Measurements from ENCODE around the gene CREB5. TPM values are rescaled to one million over a fixed set of nuclear protein-coding genes. Genes with fewer than 3 reads are reported as not detected.

Gene CREB5
- total RNA-seq, 4 donors from 2014 or later, result 6.6 to 18.6 (median 12.6) TPM

- WGBS, result 69% methylated on average over 8 of the region's 8 CpGs
- no peaks in the 10 kb centered on the region for H3K36me3 ChIP-seq
These were observed 46.4 kb downstream of the CREB5 start for GRCh38 chr7:28458732-28459131.

GRCh38 chr7:28459306-28459705, 47.0 kb downstream of the CREB5 start:
- peaks cover 0 to 3% (median 0%) of the 10 kb centered on the region in 4 donors for H3K4me1 ChIP-seq
- no peaks in the 10 kb centered on the region for H3K36me3 ChIP-seq
- TF ChIP-seq POLR2A (IDR thresholded peaks at IDR 0.05; ENCODE audit: low read depth) (no peak), POLR2AphosphoS5 (IDR thresholded peaks at IDR 0.05) (no peak), EP300 (IDR thresholded peaks at IDR 0.05) (no peak), CTCF (IDR thresholded peaks at IDR 0.05) (no peak)
- peak; percentile 57 for DNase-seq (ENCODE audit: extremely low spot score)
- no peaks in the 10 kb centered on the region for H3K27me3 ChIP-seq
- no peak overlapping the region for H3K4me3 ChIP-seq
- WGBS, result 96% methylated on average over 4 of the region's 4 CpGs
- intact Hi-C loops (cut with DNase I), result no loop called here
- no peak overlapping the region for H3K27ac ChIP-seq (replicated peaks in 1 of 4)
- no peaks in the 10 kb centered on the region for H3K9me3 ChIP-seq

More at GRCh38 chr7:28458732-28459131, 46.4 kb downstream of the CREB5 start:
- DNase-seq (ENCODE audit: extremely low spot score), result peak; percentile 82
- Histone ChIP-seq H3K9me3 (no peaks in the 10 kb centered on the region), H3K27ac (replicated peaks in 1 of 4) (no peak overlapping the region), H3K27me3 (no peaks in the 10 kb centered on the region), H3K4me1 (peaks cover 0 to 3% (median 0%) of the 10 kb centered on the region in 4 donors), H3K4me3 (no peak overlapping the region)
- intact Hi-C loops (cut with DNase I), result no loop called here
- no peak for TF ChIP-seq CTCF (IDR thresholded peaks at IDR 0.05)
- TF ChIP-seq POLR2AphosphoS5 (IDR thresholded peaks at IDR 0.05), result no peak
- no peak for TF ChIP-seq POLR2A (IDR thresholded peaks at IDR 0.05; ENCODE audit: low read depth)
- no peak for TF ChIP-seq EP300 (IDR thresholded peaks at IDR 0.05)

- no peaks in the 10 kb centered on the region for H3K4me1 ChIP-seq
- H3K27me3 ChIP-seq, result no peaks in the 10 kb centered on the region
- H3K27ac ChIP-seq (replicated peaks in 1 of 4), result no peak overlapping the region
- no peak overlapping the region for H3K4me3 ChIP-seq
- DNase-seq (ENCODE audit: extremely low spot score), result no peak
- WGBS, result 83% methylated on average over 2 of the region's 2 CpGs
- intact Hi-C loops (cut with DNase I), result no loop called here
- H3K36me3 ChIP-seq, result no peaks in the 10 kb centered on the region
- H3K9me3 ChIP-seq, result no peaks in the 10 kb centered on the region
- no peak for TF ChIP-seq CTCF (IDR thresholded peaks at IDR 0.05)
- no peak for TF ChIP-seq EP300 (IDR thresholded peaks at IDR 0.05)
- no peak for TF ChIP-seq POLR2A (IDR thresholded peaks at IDR 0.05; ENCODE audit: low read depth)
- no peak for TF ChIP-seq POLR2AphosphoS5 (IDR thresholded peaks at IDR 0.05)
These were observed 53.4 kb downstream of the CREB5 start for GRCh38 chr7:28465697-28466096.

GRCh38 chr7:28466341-28466740, 54.0 kb downstream of the CREB5 start:
- H3K9me3 ChIP-seq, result no peaks in the 10 kb centered on the region
- 84% methylated on average over 8 of the region's 8 CpGs for WGBS
- no peak overlapping the region for H3K4me3 ChIP-seq
- DNase-seq (ENCODE audit: extremely low spot score), result no peak
- H3K27me3 ChIP-seq, result no peaks in the 10 kb centered on the region
- intact Hi-C loops (cut with DNase I), result no loop called here
- no peaks in the 10 kb centered on the region for H3K4me1 ChIP-seq
- no peaks in the 10 kb centered on the region for H3K36me3 ChIP-seq
- no peak overlapping the region for H3K27ac ChIP-seq (replicated peaks in 1 of 4)
- TF ChIP-seq CTCF (IDR thresholded peaks at IDR 0.05) (no peak), POLR2A (IDR thresholded peaks at IDR 0.05; ENCODE audit: low read depth) (no peak), EP300 (IDR thresholded peaks at IDR 0.05) (no peak), POLR2AphosphoS5 (IDR thresholded peaks at IDR 0.05) (no peak)

- Histone ChIP-seq H3K4me1 (no peaks in the 10 kb centered on the region), H3K9me3 (no peaks in the 10 kb centered on the region), H3K27ac (replicated peaks in 1 of 4) (no peak overlapping the region), H3K27me3 (no peaks in the 10 kb centered on the region), H3K4me3 (no peak overlapping the region), H3K36me3 (no peaks in the 10 kb centered on the region)
- TF ChIP-seq POLR2AphosphoS5 (IDR thresholded peaks at IDR 0.05) (no peak), POLR2A (IDR thresholded peaks at IDR 0.05; ENCODE audit: low read depth) (no peak), CTCF (IDR thresholded peaks at IDR 0.05) (no peak), EP300 (IDR thresholded peaks at IDR 0.05) (no peak)
- peak; percentile 68 for DNase-seq (ENCODE audit: extremely low spot score)
- intact Hi-C loops (cut with DNase I), result no loop called here
- WGBS, result 80% methylated on average over 1 of the region's 1 CpG
These were observed 54.6 kb downstream of the CREB5 start for GRCh38 chr7:28466885-28467284.

Measured in esophagus muscularis mucosa (tissue), 4 donors.